D721Med (cell line): ENCODE data around the gene HIVEP3.
A peak's percentile ranks its signal among the peaks of the same experiment; 100 is the strongest.

ENCODE experiments used
- DNase-seq: peaks from one replicate; pipeline ENCODE4 v3.0.0; 2011; ENCODE audit warnings: low spot score; ENCODE audit not compliant: insufficient read length
- FAIRE-seq: peaks from 2 replicates; lab custom pipeline; 2011; peaks lifted over from hg19 to GRCh38; lab: Jason Lieb, UNC
- CTCF ChIP-seq: IDR thresholded peaks from 2 replicates; pipeline ENCODE4 v1.5.1; 2012; ENCODE audit warnings: mild to moderate bottlenecking, control low read depth; ENCODE audit not compliant: insufficient read depth; ENCODE audit errors: missing control alignments

Gene HIVEP3

GRCh38 chr1:41728403-41729202 lies 190.1 kb downstream of the HIVEP3 start:
- TF ChIP-seq CTCF, result no peak
- DNase-seq (no peak), FAIRE-seq (no peak)

DNA sequence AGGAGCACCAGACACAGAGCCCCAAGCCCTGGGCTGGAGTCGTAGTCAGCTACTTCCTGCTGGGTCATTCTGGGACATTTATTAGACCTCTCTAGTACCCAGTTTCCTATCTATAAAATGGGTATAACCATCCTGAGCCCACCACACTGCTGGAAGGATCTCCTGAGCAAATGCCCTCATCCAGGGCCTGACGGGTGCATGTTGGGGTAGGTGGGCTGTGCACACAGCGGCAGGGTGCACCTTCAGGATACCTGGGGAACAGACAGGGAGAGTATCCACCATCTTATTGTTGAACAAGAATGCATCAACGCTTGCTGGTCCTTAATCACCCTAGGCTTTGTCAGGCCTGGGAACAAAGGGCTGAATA lies 191.0 kb downstream of the HIVEP3 start:
- FAIRE-seq, result no peak
- no peak for DNase-seq
- no peak for TF ChIP-seq CTCF

DNA sequence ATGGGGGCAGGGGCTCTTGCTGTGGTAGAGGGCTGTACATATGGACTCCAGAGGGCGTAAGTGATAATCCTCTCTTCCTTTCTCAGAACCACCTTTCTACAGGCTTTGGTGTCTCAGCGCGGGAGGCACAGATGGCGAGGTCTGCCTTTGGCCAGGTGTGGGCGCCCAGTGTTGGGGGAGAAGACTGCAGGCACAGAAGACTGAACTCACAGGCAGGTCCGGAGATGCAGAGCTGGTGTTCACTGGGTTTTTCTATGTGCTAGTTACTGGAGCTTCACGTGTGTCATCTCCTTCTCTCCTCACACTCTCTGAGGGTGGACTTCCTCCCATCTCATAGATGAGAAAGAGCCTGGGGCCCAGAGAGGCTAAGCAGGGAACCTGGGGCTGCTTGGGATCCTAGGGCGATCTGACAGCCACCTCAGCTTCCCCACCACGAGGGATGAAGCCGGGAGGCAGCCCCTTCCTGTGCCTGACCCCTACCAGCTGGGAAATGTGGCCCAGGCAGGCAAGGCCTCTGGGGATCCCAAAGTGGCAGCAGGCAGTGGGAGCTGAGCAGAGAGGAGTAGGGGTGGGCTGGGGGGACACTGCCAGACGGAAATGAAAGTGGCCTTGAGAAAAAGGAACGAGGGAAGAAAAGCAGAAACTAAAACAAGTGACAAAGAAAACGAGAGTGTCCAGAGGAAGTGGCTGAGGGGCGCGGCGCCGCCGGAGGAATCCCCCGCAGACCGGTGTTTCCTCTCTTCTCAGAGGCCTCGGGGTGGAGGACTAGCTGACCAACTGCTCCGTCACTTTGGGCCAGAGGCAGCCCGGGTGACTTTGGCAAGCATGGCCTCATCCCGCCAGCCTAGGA lies 191.6 kb downstream of the HIVEP3 start:
- DNase-seq (no peak), FAIRE-seq (no peak)
- peak; percentile 28 for TF ChIP-seq CTCF

GRCh38 chr1:41726292-41726691 lies 192.4 kb downstream of the HIVEP3 start:
- DNase-seq, result no peak
- FAIRE-seq, result no peak
- no peak for TF ChIP-seq CTCF

GRCh38 chr1:41724926-41725325 lies 193.8 kb downstream of the HIVEP3 start:
- DNase-seq (no peak), FAIRE-seq (no peak)
- no peak for TF ChIP-seq CTCF

DNA sequence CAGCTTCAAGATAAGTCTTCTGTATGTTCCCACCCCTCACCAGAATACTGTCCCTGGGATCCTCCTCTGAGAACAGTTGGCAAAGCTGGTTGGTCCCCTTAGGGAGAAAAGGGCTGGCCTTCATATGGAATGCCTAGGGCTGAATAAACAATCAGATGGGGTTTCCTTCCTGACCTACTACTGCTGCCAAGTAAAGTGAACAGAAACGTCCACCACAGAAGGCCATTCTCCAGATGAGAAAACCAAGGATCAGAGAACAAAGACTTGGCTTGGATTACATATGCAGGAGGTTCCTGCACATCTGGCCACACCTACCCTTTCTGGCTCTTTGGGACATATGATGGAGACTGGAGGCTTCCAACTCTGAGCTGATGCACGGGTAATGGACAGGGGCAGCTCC lies 194.5 kb downstream of the HIVEP3 start:
- TF ChIP-seq CTCF, result no peak
- no peak for DNase-seq
- no peak for FAIRE-seq
